OCI-LY7 (cell line): ENCODE results near the gene MDC1. TPM values are rescaled to one million over a fixed set of nuclear protein-coding genes. Genes with fewer than 3 reads are reported as not detected.
"Not testable (repeated sequence)": the region's sequence is repeated elsewhere in the genome, so short reads cannot be mapped to it uniquely, and the experiment has no call there.

ENCODE experiments used
- BruUV-seq: library from RNA; stranded (reverse); fragments of 400-500 nt; replicated peaks from 2 replicates; lab custom pipeline; 2021; lab: Mats Ljungman, UMichigan
- CTCF ChIA-PET: fragments of 300-600 bp; sonication (Branson Sonifier 250); formaldehyde crosslinking; loops from one replicate; lab custom pipeline; 2022; ENCODE audit warnings: antibody characterized with exemption; ENCODE audit not compliant: unreplicated experiment; lab: Charles Lee
- POLR2A ChIA-PET: fragments of 300-600 bp; sonication (Branson Sonifier 250); formaldehyde crosslinking; loops from one replicate; lab custom pipeline; 2022; ENCODE audit warnings: antibody characterized with exemption; lab: Charles Lee
- DNase-seq: peaks from one replicate; pipeline ENCODE4 v3.0.0-alpha.2; 2015; ENCODE audit warnings: low spot score
- H2AFZ ChIP-seq: fragments of 200-600 bp; sonication (generic), shearing (Covaris generic); 2 replicates; pipeline ENCODE4 v1.6.1; 2014; ENCODE audit warnings: mild to moderate bottlenecking, antibody characterized with exemption, low read length, moderate library complexity
- H3K27ac ChIP-seq: fragments of 200-600 bp; sonication (generic); 2 replicates; pipeline ENCODE4 v1.5.1; 2014; ENCODE audit warnings: mixed run types, low read depth, mild to moderate bottlenecking, moderate library complexity, low read length, inconsistent platforms; ENCODE audit not compliant: poor library complexity, severe bottlenecking
- H3K36me3 ChIP-seq: fragments of 200-600 bp; sonication (generic); 2 replicates; pipeline ENCODE4 v1.6.1; 2014; ENCODE audit warnings: mild to moderate bottlenecking, antibody characterized with exemption, low read length, moderate library complexity, mixed read lengths; ENCODE audit not compliant: insufficient read depth
- H3K4me1 ChIP-seq: fragments of 200-600 bp; sonication (generic); 2 replicates; pipeline ENCODE4 v1.5.1; 2014; ENCODE audit warnings: mild to moderate bottlenecking, low read length; ENCODE audit not compliant: insufficient read depth, poor library complexity, severe bottlenecking
- H3K4me2 ChIP-seq: fragments of 200-600 bp; sonication (generic); 2 replicates; pipeline ENCODE4 v1.6.1; 2014; ENCODE audit warnings: mild to moderate bottlenecking, low read length
- H3K4me3 ChIP-seq: fragments of 200-600 bp; sonication (generic); 2 replicates; pipeline ENCODE4 v1.5.1; 2014; ENCODE audit warnings: mild to moderate bottlenecking, low read depth, low read length; ENCODE audit not compliant: poor library complexity, severe bottlenecking
- H3K79me2 ChIP-seq: fragments of 200-600 bp; sonication (generic); 2 replicates; pipeline ENCODE4 v1.6.1; 2016; ENCODE audit warnings: low read depth, mild to moderate bottlenecking, low read length, moderate library complexity, mixed read lengths; ENCODE audit not compliant: insufficient read depth
- H3K9me2 ChIP-seq: fragments of 200-600 bp; sonication (generic); 2 replicates; pipeline ENCODE4 v1.6.1; 2016; ENCODE audit warnings: mild to moderate bottlenecking, low read length, mixed read lengths; ENCODE audit not compliant: insufficient read depth
- H3K9me3 ChIP-seq: fragments of 200-600 bp; sonication (generic); 2 replicates; pipeline ENCODE4 v1.6.1; 2014; ENCODE audit warnings: mild to moderate bottlenecking, mixed run types, low read length, mixed read lengths
- H4K20me1 ChIP-seq: fragments of 200-600 bp; sonication (generic); 2 replicates; pipeline ENCODE4 v1.6.1; 2014; ENCODE audit warnings: mild to moderate bottlenecking, antibody characterized with exemption, low read length, moderate library complexity, mixed read lengths; ENCODE audit not compliant: insufficient read depth
- CTCF ChIP-seq: fragments of 200-600 bp; sonication (generic); conservative IDR thresholded peaks from 2 replicates; pipeline ENCODE4 v1.5.1; 2014; ENCODE audit warnings: mild to moderate bottlenecking, antibody characterized with exemption, low read length, moderate library complexity, mixed read lengths
- EZH2phosphoT487 ChIP-seq: fragments of 200-600 bp; sonication (generic); IDR thresholded peaks from 2 replicates; pipeline ENCODE4 v1.6.1; 2018; ENCODE audit warnings: low read depth, borderline replicate concordance, mild to moderate bottlenecking, mixed run types, antibody characterized with exemption, low read length, moderate library complexity, mixed read lengths
- intact Hi-C: fragments of 100-400 bp; cut with micrococcal nuclease; formaldehyde crosslinking; loops from one replicate; pipeline ENCODE4 v1.10.0; 2022; ENCODE audit not compliant: unreplicated experiment
- total RNA-seq, 2 experiments: library from RNA; depleted of rRNA in 1 of 2; stranded (reverse); fragments of >200 nt in 1 of 2; shearing (Covaris generic) in 1 of 2; gene quantifications; 2 replicates each; pipeline ENCODE4 v1.2.3, GENCODE V29; 2014 to 2022

The MDC1 gene
- total RNA-seq, 2 experiments from 2014 or later = 41.6 to 107 TPM

- Histone ChIP-seq H4K20me1 (no peaks in the 10 kb centered on the region), H3K4me3 (no peak overlapping the region), H3K79me2 (no peaks in the 10 kb centered on the region), H3K27ac (no peak overlapping the region), H2AFZ (no peak overlapping the region), H3K9me3 (no peaks in the 10 kb centered on the region), H3K9me2 (no peaks in the 10 kb centered on the region), H3K4me2 (no peak overlapping the region), H3K4me1 (no peaks in the 10 kb centered on the region), H3K36me3 (peaks cover 68% of the 10 kb centered on the region)
- no peak for TF ChIP-seq CTCF
- no peak for TF ChIP-seq EZH2phosphoT487
- DNase-seq = no peak
- intact Hi-C loops = no loop called here
- POLR2A ChIA-PET = no interaction called here
- TSS peak; percentile 61 for BruUV-seq
- CTCF ChIA-PET = interaction anchor here (0.5 kb wide), 1 partner anchor 690 kb away, joined by 5 read pairs; no protein-coding TSS in a partner anchor
Observed at GRCh38 chr6:30664994-30665767, 51.9 kb downstream of the MDC1 start.

DNA sequence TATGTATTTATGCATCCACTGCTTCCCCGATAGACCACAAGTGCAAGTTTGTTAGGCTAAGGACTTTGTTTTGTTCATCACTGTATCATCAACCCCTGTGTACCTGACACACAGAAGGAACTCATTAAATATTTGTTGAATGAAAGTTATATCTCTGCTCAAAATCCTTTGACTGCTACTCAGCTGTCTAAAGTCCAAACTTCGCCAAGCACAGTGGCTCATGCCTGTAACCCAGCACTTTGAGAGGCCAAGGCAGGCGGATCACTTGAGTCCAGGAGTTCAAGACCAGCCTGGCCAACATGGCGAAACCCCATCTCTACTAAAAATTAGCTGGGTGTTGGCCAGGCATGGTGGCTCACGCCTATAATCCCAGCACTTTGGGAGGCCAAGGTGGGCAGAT lies 59.2 kb downstream of the MDC1 start:
- H3K4me2 ChIP-seq, H3K9me3 ChIP-seq, H3K9me2 ChIP-seq, H3K4me1 ChIP-seq, H3K4me3 ChIP-seq, H2AFZ ChIP-seq, CTCF ChIA-PET, DNase-seq, H4K20me1 ChIP-seq, BruUV-seq, H3K79me2 ChIP-seq, H3K27ac ChIP-seq, intact Hi-C loops: not testable (repeated sequence)
- H3K36me3 ChIP-seq = peaks cover 88% of the 10 kb centered on the region
- POLR2A ChIA-PET = interaction anchor here (0.7 kb wide), 1 partner anchor 14 kb away, joined by 6 read pairs; no protein-coding TSS in a partner anchor

DNA sequence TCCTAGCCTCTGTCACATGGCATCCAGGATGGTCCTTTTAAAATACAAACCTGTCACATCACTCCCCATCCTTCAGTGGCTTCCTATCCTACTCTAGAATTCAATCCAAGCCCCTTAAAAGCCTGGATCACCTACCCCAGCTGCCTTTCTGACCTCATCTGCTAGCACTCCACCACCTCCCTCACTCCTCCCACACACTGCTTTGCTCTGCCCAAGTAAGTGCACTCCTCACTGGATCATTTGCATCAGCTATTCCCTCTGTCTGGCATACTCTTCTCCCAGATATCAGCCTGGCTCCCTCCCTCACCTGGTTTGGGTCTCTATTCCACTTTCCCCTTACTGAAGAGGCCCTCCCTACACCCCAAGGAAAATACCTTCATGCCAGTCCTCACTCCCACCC lies 59.6 kb downstream of the MDC1 start:
- intact Hi-C loops = no loop called here
- ChIA-PET CTCF (no interaction called here), POLR2A (no interaction called here)
- H3K9me2 ChIP-seq = no peaks in the 10 kb centered on the region
- no TSS peak for BruUV-seq
- H3K27ac ChIP-seq = no peak overlapping the region
- H3K4me3 ChIP-seq = no peak overlapping the region
- DNase-seq = no peak
- no peak overlapping the region for H2AFZ ChIP-seq
- no peak for TF ChIP-seq CTCF
- no peak for TF ChIP-seq EZH2phosphoT487
- H3K4me2 ChIP-seq = no peak overlapping the region
- peaks cover 88% of the 10 kb centered on the region for H3K36me3 ChIP-seq
- H3K4me1 ChIP-seq = no peaks in the 10 kb centered on the region
- no peaks in the 10 kb centered on the region for H3K9me3 ChIP-seq
- H3K79me2 ChIP-seq = no peaks in the 10 kb centered on the region
- no peaks in the 10 kb centered on the region for H4K20me1 ChIP-seq
